NCI-H187 treated with DMSO at 0.1 percent for 48 hours (cell line): Measurements from ENCODE around the gene TC2N.
"Not testable (repeated sequence)": the region's sequence is repeated elsewhere in the genome, so short reads cannot be mapped to it uniquely, and the experiment has no call there.

ENCODE experiments used
- DNase-seq: peaks from one replicate; lab custom pipeline; 2025; lab: John Stamatoyannopoulos, UW

TC2N gene

DNA sequence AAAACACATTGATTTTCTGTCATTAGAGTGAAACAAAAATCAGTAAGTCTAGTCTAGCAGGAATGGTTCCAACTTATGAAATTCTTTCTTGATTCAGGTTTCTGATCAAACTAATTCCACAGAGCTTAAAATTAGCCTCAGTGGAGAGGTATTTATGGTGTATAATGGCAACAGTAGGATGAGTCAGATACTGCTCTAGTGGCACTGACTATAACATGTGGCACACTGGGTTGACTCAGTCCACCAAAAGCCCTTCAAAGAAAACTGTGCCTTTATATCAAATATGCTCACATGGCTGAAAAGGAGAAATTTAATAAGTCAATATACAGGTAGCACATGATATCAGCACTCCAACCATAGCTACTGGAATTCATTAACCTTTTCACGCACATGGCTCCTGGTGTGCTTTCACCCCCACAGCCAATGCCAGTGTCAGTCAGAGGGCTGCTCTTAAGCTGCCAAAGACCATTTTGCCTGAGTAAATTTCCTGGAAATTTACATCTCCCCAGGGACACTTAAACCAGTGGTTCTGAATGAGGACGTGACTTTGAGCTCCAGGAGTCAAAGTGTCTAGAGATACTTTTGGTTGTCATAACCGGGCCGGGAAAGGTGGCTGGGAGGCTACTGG lies 113.7 kb downstream of the TC2N start:
- DNase-seq = peak; percentile 17

DNA sequence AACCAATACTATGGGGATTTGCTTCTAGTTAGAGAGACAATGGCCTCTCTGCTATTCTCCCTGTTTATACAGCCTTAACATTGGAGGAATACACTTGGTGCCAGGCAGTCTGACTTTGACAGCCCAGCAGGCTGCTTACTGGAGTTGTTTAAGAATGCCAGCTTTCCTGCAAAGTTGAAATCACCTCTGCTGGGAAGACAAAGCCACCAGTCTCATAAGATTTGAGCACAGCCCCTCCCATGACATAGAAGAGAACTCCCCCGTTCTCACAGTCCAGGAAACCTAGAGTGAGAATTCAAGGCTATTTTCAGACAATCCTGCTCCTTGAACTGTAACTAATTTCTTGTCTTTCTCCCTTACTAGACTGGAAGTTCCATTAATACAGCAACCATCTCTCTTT lies 114.4 kb downstream of the TC2N start:
- DNase-seq = no peak

GRCh38 chr14:91751719-91752118 lies 115.6 kb downstream of the TC2N start:
- DNase-seq = no peak

DNA sequence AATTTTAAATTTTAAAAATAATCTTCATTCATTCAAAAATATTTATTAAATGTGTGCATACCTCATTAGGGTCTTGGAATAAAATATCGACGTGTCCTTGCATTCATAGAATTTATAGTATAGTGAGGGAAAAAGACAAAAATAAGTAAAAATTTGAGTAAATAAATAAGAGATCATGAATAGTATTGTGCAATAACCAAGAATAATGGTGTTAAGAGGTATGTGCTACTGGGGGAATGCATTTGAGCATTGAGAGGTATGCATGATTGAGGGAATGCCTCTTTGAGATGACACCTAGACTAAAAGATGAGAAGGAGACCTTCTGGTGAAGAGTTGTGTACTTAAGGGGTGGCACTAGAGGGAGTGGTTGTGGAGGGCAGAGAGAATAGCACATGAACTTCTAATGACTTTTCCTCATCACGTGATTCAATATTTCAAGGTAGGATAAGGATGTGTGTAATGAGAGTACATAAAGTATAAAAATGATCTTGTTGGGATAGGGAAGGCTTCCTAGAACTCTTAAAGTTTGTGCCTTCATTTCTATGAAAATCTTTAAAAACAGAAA lies 116.6 kb downstream of the TC2N start:
- DNase-seq = no peak

GRCh38 chr14:91749868-91750267 lies 117.5 kb downstream of the TC2N start:
- DNase-seq = no peak

DNA sequence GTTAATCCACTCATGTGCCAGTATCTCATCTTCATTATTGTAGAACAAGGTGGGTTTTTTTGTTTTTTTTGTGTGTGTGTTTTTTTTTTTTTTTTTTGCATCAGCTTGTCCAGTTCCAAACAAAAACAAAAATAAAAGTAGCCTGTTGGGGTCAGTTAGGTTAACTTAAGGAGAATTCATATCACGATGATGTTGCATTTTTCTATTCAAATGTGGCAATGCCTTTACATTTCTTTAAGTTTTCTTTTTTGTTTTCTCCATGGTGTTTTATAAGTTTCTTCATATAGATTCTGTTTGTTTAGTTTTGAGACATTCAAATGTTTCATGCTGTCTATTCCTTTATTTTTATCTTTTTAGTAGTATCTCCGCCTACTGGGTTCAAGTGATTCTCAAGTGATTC lies 119.3 kb downstream of the TC2N start:
- no peak for DNase-seq

- DNase-seq = no peak
These were observed 122.0 kb downstream of the TC2N start for GRCh38 chr14:91745344-91745743.

- no peak for DNase-seq
These were observed 123.3 kb downstream of the TC2N start for GRCh38 chr14:91744068-91744480.

DNA sequence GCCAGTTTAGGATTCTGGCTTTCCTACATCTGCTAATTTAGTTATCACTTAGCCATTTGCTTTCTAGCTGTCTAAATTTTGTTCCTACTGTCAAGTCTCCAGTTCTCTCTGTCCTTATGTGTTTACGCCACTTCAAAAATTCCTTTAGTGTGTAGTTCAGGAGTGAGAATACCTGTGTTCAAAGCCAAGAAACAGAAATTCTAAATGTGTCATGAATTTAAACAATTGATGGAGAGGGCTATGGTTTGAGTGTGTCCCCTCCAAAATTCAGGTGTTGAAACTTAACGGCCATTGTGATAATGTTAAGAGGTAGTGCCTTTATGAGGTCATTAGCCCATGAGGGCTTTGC lies 124.1 kb downstream of the TC2N start:
- no peak for DNase-seq

GRCh38 chr14:91742621-91743304 lies 124.6 kb downstream of the TC2N start:
- no peak for DNase-seq

DNA sequence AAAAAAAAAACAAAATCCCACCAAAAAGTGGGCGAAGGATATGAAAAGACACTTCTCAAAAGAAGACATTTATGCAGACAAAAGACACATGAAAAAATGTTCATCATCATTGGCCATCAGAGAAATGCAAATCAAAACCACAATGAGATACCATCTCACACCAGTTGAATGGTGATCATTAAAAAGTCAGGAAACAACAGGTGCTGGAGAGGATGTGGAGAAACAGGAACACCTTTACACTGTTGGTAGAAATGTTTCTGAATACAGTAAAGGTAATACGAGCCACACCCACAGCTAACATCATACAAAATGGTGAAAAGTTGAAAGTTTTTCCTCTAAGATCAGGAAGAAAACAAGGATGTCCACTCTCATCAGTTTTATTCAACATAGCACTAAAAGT lies 127.5 kb downstream of the TC2N start:
- not testable (repeated sequence) for DNase-seq

DNA sequence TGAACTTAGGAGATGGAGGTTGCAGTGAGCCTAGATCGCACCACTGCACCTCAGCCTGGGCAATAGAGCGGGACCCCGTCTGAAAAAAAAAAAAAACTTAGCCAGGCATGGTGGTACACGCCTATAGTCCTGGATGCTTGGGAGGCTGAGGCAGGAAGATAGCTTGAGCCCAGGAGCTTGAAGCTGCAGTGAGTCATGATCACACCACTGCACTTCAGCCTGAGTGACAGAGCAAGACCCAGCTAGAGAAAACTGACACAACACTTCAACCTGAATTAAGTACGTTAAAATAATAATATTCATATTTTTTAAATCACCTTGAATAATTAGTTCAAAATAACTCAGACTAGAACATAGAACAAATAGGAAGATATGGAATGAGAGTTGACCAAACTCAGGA lies 129.7 kb downstream of the TC2N start:
- no peak for DNase-seq

DNA sequence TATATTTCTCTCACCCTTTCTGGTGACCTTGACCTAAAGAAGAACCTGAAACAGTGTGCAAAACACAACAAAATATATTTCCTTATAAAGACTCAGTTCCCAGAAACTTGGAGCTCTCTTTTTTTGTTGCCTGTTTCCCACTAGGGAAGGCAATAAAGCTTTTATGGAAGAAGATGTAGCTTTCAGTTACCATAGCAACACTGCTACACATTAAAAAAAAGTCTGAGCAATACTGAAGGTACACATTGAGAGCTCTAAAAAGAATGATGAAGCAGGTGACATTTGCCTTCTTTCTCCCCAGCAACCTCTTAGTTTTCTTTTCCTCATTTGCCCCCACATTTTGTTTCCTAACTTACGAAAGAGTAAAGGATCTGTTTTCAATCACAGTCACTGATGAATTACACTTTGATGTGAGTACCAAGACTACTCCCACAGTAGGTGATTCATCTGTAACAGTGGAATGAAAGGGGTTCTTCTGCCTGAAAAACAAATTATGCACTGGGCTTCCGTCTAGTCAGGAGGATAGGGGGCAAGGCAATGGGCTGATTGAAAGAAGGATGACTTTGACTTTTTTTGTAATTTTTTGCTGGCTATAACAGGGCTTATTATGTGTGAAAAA lies 134.4 kb downstream of the TC2N start:
- DNase-seq = no peak

- no peak for DNase-seq
These were observed 134.9 kb downstream of the TC2N start for GRCh38 chr14:91732439-91732838.

GRCh38 chr14:91731986-91732385 lies 135.3 kb downstream of the TC2N start, which contains the start of gene CATSPERB:
Gene CATSPERB, minus strand, starts transcription at chr14:91732086. Its CDS starts 2,607 bp downstream, at chr14:91729479.
- no peak for DNase-seq

- no peak for DNase-seq
These were observed 136.3 kb downstream of the TC2N start for GRCh38 chr14:91731018-91731417.

GRCh38 chr14:91729756-91730155 lies 137.6 kb downstream of the TC2N start:
- no peak for DNase-seq
